Measurements from ENCODE around the gene ACSL3.

The ACSL3 gene

GRCh38 chr2:222920657-222921186 lies 59.9 kb downstream of the ACSL3 start:
- H3K4me1 ChIP-seq (ENCODE audit: insufficient read depth, low read length) = peaks cover 7% of the 10 kb centered on the region; the same call in 1 of the 2 replicates
- H3K36me3 ChIP-seq (ENCODE audit: insufficient read depth, low read length) = peaks cover 6% of the 10 kb centered on the region; the same call in 1 of the 2 replicates
- no peaks in the 10 kb centered on the region for H3K9me3 ChIP-seq (ENCODE audit: control insufficient read depth, insufficient read depth, low read length)
- H3K9ac ChIP-seq (ENCODE audit: low read depth, low read length) = no peak overlapping the region

- Histone ChIP-seq H3K4me1 (ENCODE audit: insufficient read depth, low read length) (0 out of 2 replicates have a peak, but pooled peaks cover 3% of the 10 kb centered on the region), H3K36me3 (ENCODE audit: insufficient read depth, low read length) (peaks cover 6% of the 10 kb centered on the region; the same call in 1 of the 2 replicates), H3K9ac (ENCODE audit: low read depth, low read length) (no peak overlapping the region), H3K9me3 (ENCODE audit: control insufficient read depth, insufficient read depth, low read length) (no peaks in the 10 kb centered on the region)
Measured at GRCh38 chr2:222922019-222922800, 61.4 kb downstream of the ACSL3 start.

- Histone ChIP-seq H3K9ac (ENCODE audit: low read depth, low read length) (no peak overlapping the region), H3K4me1 (ENCODE audit: insufficient read depth, low read length) (no peaks in the 10 kb centered on the region), H3K36me3 (ENCODE audit: insufficient read depth, low read length) (peaks cover 12% of the 10 kb centered on the region; the same call in 1 of the 2 replicates), H3K9me3 (ENCODE audit: control insufficient read depth, insufficient read depth, low read length) (no peaks in the 10 kb centered on the region)
Measured at GRCh38 chr2:222926915-222927314, 66.1 kb downstream of the ACSL3 start.

GRCh38 chr2:222927600-222927999 lies 66.8 kb downstream of the ACSL3 start:
- Histone ChIP-seq H3K36me3 (ENCODE audit: insufficient read depth, low read length) (peaks cover 14% of the 10 kb centered on the region; the same call in 1 of the 2 replicates), H3K4me1 (ENCODE audit: insufficient read depth, low read length) (no peaks in the 10 kb centered on the region), H3K9ac (ENCODE audit: low read depth, low read length) (no peak overlapping the region), H3K9me3 (ENCODE audit: control insufficient read depth, insufficient read depth, low read length) (no peaks in the 10 kb centered on the region)

GRCh38 chr2:222928335-222928734 lies 67.5 kb downstream of the ACSL3 start:
- Histone ChIP-seq H3K36me3 (ENCODE audit: insufficient read depth, low read length) (peaks cover 19% of the 10 kb centered on the region), H3K9ac (ENCODE audit: low read depth, low read length) (no peak overlapping the region)

GRCh38 chr2:222930862-222931261 lies 70.0 kb downstream of the ACSL3 start:
- no peak overlapping the region for H3K9ac ChIP-seq (ENCODE audit: low read depth, low read length)
- H3K4me1 ChIP-seq (ENCODE audit: insufficient read depth, low read length) = no peaks in the 10 kb centered on the region
- H3K36me3 ChIP-seq (ENCODE audit: insufficient read depth, low read length) = peaks cover 31% of the 10 kb centered on the region
- no peaks in the 10 kb centered on the region for H3K9me3 ChIP-seq (ENCODE audit: control insufficient read depth, insufficient read depth, low read length)

More at GRCh38 chr2:222928335-222928734, 67.5 kb downstream of the ACSL3 start:
- Histone ChIP-seq H3K4me1 (ENCODE audit: insufficient read depth, low read length) (no peaks in the 10 kb centered on the region), H3K9me3 (ENCODE audit: control insufficient read depth, insufficient read depth, low read length) (no peaks in the 10 kb centered on the region)

- Histone ChIP-seq H3K4me1 (ENCODE audit: insufficient read depth, low read length) (no peaks in the 10 kb centered on the region), H3K9ac (ENCODE audit: low read depth, low read length) (no peak overlapping the region), H3K9me3 (ENCODE audit: control insufficient read depth, insufficient read depth, low read length) (no peaks in the 10 kb centered on the region), H3K36me3 (ENCODE audit: insufficient read depth, low read length) (peaks cover 31% of the 10 kb centered on the region)
Measured at GRCh38 chr2:222931659-222932058, 70.8 kb downstream of the ACSL3 start.

- Histone ChIP-seq H3K9me3 (ENCODE audit: control insufficient read depth, insufficient read depth, low read length) (peaks cover 2% of the 10 kb centered on the region; the same call in 1 of the 2 replicates), H3K4me1 (ENCODE audit: insufficient read depth, low read length) (no peaks in the 10 kb centered on the region), H3K9ac (ENCODE audit: low read depth, low read length) (no peak overlapping the region), H3K36me3 (ENCODE audit: insufficient read depth, low read length) (peaks cover 31% of the 10 kb centered on the region)
Measured at GRCh38 chr2:222933458-222933857, 72.6 kb downstream of the ACSL3 start.

GRCh38 chr2:222935688-222936298 lies 75.0 kb downstream of the ACSL3 start:
- H3K9ac ChIP-seq (ENCODE audit: low read depth, low read length) = no peak overlapping the region
- H3K9me3 ChIP-seq (ENCODE audit: control insufficient read depth, insufficient read depth, low read length) = peaks cover 5% of the 10 kb centered on the region; the same call in 1 of the 2 replicates
- no peaks in the 10 kb centered on the region for H3K4me1 ChIP-seq (ENCODE audit: insufficient read depth, low read length)
- H3K36me3 ChIP-seq (ENCODE audit: insufficient read depth, low read length) = peaks cover 26% of the 10 kb centered on the region

GRCh38 chr2:222936705-222937104 lies 75.9 kb downstream of the ACSL3 start:
- Histone ChIP-seq H3K4me1 (ENCODE audit: insufficient read depth, low read length) (no peaks in the 10 kb centered on the region), H3K9ac (ENCODE audit: low read depth, low read length) (no peak overlapping the region), H3K36me3 (ENCODE audit: insufficient read depth, low read length) (peaks cover 26% of the 10 kb centered on the region), H3K9me3 (ENCODE audit: control insufficient read depth, insufficient read depth, low read length) (peaks cover 5% of the 10 kb centered on the region; the same call in 1 of the 2 replicates)

GRCh38 chr2:222938327-222938726 lies 77.5 kb downstream of the ACSL3 start:
- H3K4me1 ChIP-seq (ENCODE audit: insufficient read depth, low read length) = no peaks in the 10 kb centered on the region
- H3K9me3 ChIP-seq (ENCODE audit: control insufficient read depth, insufficient read depth, low read length) = peaks cover 5% of the 10 kb centered on the region; the same call in 1 of the 2 replicates
- H3K9ac ChIP-seq (ENCODE audit: low read depth, low read length) = no peak overlapping the region
- peaks cover 18% of the 10 kb centered on the region for H3K36me3 ChIP-seq (ENCODE audit: insufficient read depth, low read length)

- peaks cover 11% of the 10 kb centered on the region for H3K36me3 ChIP-seq (ENCODE audit: insufficient read depth, low read length)
- H3K9ac ChIP-seq (ENCODE audit: low read depth, low read length) = no peak overlapping the region
- peaks cover 7% of the 10 kb centered on the region; the same call in 1 of the 2 replicates for H3K4me1 ChIP-seq (ENCODE audit: insufficient read depth, low read length)
- H3K9me3 ChIP-seq (ENCODE audit: control insufficient read depth, insufficient read depth, low read length) = peaks cover 5% of the 10 kb centered on the region; the same call in 1 of the 2 replicates
Measured at GRCh38 chr2:222939208-222939856, 78.5 kb downstream of the ACSL3 start.

GRCh38 chr2:222939979-222940378 lies 79.1 kb downstream of the ACSL3 start:
- no peak overlapping the region for H3K9ac ChIP-seq (ENCODE audit: low read depth, low read length)
- peaks cover 9% of the 10 kb centered on the region; the same call in 1 of the 2 replicates for H3K4me1 ChIP-seq (ENCODE audit: insufficient read depth, low read length)
- peaks cover 5% of the 10 kb centered on the region; the same call in 1 of the 2 replicates for H3K9me3 ChIP-seq (ENCODE audit: control insufficient read depth, insufficient read depth, low read length)
- peaks cover 5% of the 10 kb centered on the region; the same call in 1 of the 2 replicates for H3K36me3 ChIP-seq (ENCODE audit: insufficient read depth, low read length)

- peaks cover 11% of the 10 kb centered on the region; the same call in 1 of the 2 replicates for H3K4me1 ChIP-seq (ENCODE audit: insufficient read depth, low read length)
- no peak overlapping the region for H3K9ac ChIP-seq (ENCODE audit: low read depth, low read length)
- H3K9me3 ChIP-seq (ENCODE audit: control insufficient read depth, insufficient read depth, low read length) = peaks cover 5% of the 10 kb centered on the region; the same call in 1 of the 2 replicates
- peaks cover 5% of the 10 kb centered on the region; the same call in 1 of the 2 replicates for H3K36me3 ChIP-seq (ENCODE audit: insufficient read depth, low read length)
Measured at GRCh38 chr2:222941510-222942032, 80.7 kb downstream of the ACSL3 start.

Data from ES-I3 (cell line).